GM23248 (cell line): ENCODE data around the gene ARFGEF3.
A peak's percentile ranks its signal among the peaks of the same experiment; 100 is the strongest.

ENCODE experiments used
- EZH2 ChIP-seq: fragments of 200-600 bp; sonication (generic); IDR thresholded peaks from 2 replicates; pipeline ENCODE4 v1.6.1; 2018; ENCODE audit warnings: antibody characterized with exemption, mild to moderate bottlenecking; ENCODE audit not compliant: insufficient read depth, poor library complexity, severe bottlenecking
- EZH2phosphoT487 ChIP-seq: fragments of 200-600 bp; sonication (generic); IDR thresholded peaks from 2 replicates; pipeline ENCODE4 v1.6.1; 2018; ENCODE audit warnings: antibody characterized with exemption, moderate library complexity, mild to moderate bottlenecking, low read depth; ENCODE audit not compliant: insufficient read depth

DNA sequence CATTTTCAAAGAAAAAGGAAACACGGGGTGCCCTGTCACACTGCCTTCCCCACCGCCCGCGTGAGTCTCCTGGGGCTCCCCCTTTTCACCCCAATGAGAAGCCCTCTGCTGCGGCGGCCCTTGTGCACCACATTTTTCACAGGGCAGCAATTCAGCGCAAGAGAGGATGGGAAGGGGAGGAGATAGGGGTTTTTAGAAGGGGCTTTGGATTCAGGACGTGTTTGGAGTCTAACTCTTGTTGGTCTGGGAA, 726 bp upstream of the ARFGEF3 start:
- TF ChIP-seq EZH2phosphoT487 (no peak), EZH2 (peak; percentile 58)
